ENCODE data around the gene RPS15.

The RPS15 gene

GRCh38 chr19:1483979-1484428, 45.8 kb downstream of the RPS15 start:
- DNase-seq (ENCODE audit: low read depth in 2 of 2), result no peak

- no peak for DNase-seq (ENCODE audit: low read depth in 2 of 2)
Observed at GRCh38 chr19:1486720-1487575, 48.8 kb downstream of the RPS15 start.

- no peak for DNase-seq (ENCODE audit: low read depth in 2 of 2)
Observed at GRCh38 chr19:1487576-1488281, 49.5 kb downstream of the RPS15 start.

DNA sequence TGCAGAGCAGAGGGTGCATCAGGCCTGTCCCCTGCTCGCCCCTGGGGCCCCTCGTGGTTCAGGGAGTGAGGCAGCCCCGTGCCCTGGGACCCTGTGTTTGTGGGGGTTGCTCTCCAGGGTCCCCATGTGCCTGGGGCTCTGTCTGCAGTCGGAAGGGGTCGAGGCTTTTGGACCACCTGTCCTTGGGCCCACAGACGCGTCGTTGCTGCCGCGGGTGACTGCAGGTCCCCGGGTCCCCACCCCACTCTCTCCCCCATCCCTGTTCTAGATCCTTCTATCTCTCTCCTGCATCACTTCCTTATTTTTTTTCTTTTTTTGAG, 50.0 kb downstream of the RPS15 start:
- no peak for DNase-seq (ENCODE audit: low read depth in 2 of 2)

- no peak for DNase-seq (ENCODE audit: low read depth in 2 of 2)
Observed at GRCh38 chr19:1489463-1490310, 51.5 kb downstream of the RPS15 start.

Measured in stimulated activated CD4-positive, alpha-beta T cell treated with anti-CD3 and anti-CD28 coated beads, Interleukin-15, amount 100 ng/mL, for 48 hours (primary cell).